Measurements from ENCODE around the gene L3MBTL2. TPM values are rescaled to one million over a fixed set of nuclear protein-coding genes. Genes with fewer than 3 reads are reported as not detected.

L3MBTL2 gene
- total and polyA plus RNA-seq, 2 experiments from 2014 or later: 12.1 to 20.1 TPM

DNA sequence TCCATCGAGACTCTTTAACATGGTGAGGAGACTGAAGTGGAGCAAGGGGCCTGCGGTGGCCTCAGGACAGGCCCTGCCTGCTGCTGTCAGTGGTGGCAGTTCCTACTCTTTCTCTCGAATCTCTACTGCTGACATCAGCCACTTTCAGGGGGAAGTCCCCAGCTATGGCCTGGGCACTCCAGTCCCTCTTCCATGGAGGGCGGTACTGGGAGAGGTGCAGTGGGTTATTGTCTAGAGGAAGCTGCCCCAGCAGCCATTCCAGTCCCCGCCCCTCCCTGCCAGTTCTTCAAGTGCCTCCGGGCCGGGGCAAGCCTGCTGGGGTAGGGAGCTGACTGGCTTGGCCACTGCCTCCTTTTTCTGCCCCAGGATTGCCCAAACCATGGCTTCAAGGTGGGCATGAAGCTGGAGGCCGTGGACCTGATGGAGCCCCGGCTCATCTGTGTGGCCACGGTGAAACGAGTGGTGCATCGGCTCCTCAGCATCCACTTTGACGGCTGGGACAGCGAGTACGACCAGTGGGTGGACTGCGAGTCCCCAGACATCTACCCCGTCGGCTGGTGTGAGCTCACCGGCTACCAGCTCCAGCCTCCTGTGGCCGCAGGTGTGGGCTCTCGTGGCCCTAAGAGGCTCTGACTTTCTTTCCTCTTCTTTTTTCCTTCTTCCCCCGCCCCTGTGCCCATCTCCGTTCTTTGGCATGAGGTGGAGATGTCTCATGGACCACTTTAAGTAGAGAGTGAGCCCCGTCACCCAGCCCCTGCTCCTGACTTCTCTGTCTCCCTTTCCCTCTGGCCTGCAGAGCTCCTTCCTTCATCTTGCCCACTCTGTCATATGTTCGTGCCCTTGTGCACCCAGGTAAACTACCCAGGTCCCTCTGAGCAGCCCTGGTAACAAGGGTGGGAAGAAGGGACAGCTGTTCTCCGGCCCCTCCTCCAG, 21.9 kb downstream of the L3MBTL2 start:
- WGBS (ENCODE audit: low lambda C conversion rate, missing lambda C conversion rate): 96% methylated on average over 26 of the region's 26 CpGs

GRCh38 chr22:41229215-41229614, 24.1 kb downstream of the L3MBTL2 start:
- no peak overlapping the region for H3K27ac ChIP-seq
- WGBS (ENCODE audit: low lambda C conversion rate, missing lambda C conversion rate): 96% methylated on average over 6 of the region's 6 CpGs
- H3K9me2 ChIP-seq (replicated peaks; ENCODE audit: insufficient read depth): no peaks in the 10 kb centered on the region
- H3K79me2 ChIP-seq: no peaks in the 10 kb centered on the region
- H3K9me3 ChIP-seq (ENCODE audit: low read depth): no peaks in the 10 kb centered on the region
- TF ChIP-seq EZH2phosphoT487 (IDR thresholded peaks at IDR 0.05; ENCODE audit: low read depth, severe bottlenecking, unreplicated experiment) (no peak), EZH2 (IDR thresholded peaks at IDR 0.05; ENCODE audit: borderline replicate concordance) (no peak)
- TF ChIP-seq, protein P1, sequence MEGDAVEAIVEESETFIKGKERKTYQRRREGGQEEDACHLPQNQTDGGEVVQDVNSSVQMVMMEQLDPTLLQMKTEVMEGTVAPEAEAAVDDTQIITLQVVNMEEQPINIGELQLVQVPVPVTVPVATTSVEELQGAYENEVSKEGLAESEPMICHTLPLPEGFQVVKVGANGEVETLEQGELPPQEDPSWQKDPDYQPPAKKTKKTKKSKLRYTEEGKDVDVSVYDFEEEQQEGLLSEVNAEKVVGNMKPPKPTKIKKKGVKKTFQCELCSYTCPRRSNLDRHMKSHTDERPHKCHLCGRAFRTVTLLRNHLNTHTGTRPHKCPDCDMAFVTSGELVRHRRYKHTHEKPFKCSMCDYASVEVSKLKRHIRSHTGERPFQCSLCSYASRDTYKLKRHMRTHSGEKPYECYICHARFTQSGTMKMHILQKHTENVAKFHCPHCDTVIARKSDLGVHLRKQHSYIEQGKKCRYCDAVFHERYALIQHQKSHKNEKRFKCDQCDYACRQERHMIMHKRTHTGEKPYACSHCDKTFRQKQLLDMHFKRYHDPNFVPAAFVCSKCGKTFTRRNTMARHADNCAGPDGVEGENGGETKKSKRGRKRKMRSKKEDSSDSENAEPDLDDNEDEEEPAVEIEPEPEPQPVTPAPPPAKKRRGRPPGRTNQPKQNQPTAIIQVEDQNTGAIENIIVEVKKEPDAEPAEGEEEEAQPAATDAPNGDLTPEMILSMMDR (IDR thresholded peaks at IDR 0.05; ENCODE audit: poor library complexity): no peak
- H3K4me3 ChIP-seq: no peak overlapping the region
- no peaks in the 10 kb centered on the region for H4K20me1 ChIP-seq (ENCODE audit: insufficient read depth, poor library complexity, severe bottlenecking)
- no peaks in the 10 kb centered on the region for H3K36me3 ChIP-seq (replicated peaks; ENCODE audit: insufficient read depth, low read depth)
- H3K4me2 ChIP-seq: no peak overlapping the region
- no peaks in the 10 kb centered on the region for H3K27me3 ChIP-seq
- H3K4me1 ChIP-seq (ENCODE audit: insufficient read depth): no peaks in the 10 kb centered on the region
- no peak overlapping the region for H2AFZ ChIP-seq
- no peak for DNase-seq (ENCODE audit: low spot score)

More for the DNA sequence above, 21.9 kb downstream of the L3MBTL2 start:
- no peaks in the 10 kb centered on the region for H3K9me3 ChIP-seq (ENCODE audit: low read depth)
- no peak overlapping the region for H3K4me2 ChIP-seq
- no peaks in the 10 kb centered on the region for H3K9me2 ChIP-seq (replicated peaks; ENCODE audit: insufficient read depth)
- no peaks in the 10 kb centered on the region for H3K36me3 ChIP-seq (replicated peaks; ENCODE audit: insufficient read depth, low read depth)
- no peak overlapping the region for H3K27ac ChIP-seq
- H3K4me3 ChIP-seq: no peak overlapping the region
- H3K27me3 ChIP-seq: no peaks in the 10 kb centered on the region
- no peak for DNase-seq (ENCODE audit: low spot score)
- H3K79me2 ChIP-seq: no peaks in the 10 kb centered on the region
- H2AFZ ChIP-seq: no peak overlapping the region
- no peaks in the 10 kb centered on the region for H3K4me1 ChIP-seq (ENCODE audit: insufficient read depth)
- TF ChIP-seq EZH2phosphoT487 (IDR thresholded peaks at IDR 0.05; ENCODE audit: low read depth, severe bottlenecking, unreplicated experiment): no peak
- no peak for TF ChIP-seq EZH2 (IDR thresholded peaks at IDR 0.05; ENCODE audit: borderline replicate concordance)
- TF ChIP-seq, protein P1 (IDR thresholded peaks at IDR 0.05; ENCODE audit: poor library complexity): no peak
- no peaks in the 10 kb centered on the region for H4K20me1 ChIP-seq (ENCODE audit: insufficient read depth, poor library complexity, severe bottlenecking)

DNA sequence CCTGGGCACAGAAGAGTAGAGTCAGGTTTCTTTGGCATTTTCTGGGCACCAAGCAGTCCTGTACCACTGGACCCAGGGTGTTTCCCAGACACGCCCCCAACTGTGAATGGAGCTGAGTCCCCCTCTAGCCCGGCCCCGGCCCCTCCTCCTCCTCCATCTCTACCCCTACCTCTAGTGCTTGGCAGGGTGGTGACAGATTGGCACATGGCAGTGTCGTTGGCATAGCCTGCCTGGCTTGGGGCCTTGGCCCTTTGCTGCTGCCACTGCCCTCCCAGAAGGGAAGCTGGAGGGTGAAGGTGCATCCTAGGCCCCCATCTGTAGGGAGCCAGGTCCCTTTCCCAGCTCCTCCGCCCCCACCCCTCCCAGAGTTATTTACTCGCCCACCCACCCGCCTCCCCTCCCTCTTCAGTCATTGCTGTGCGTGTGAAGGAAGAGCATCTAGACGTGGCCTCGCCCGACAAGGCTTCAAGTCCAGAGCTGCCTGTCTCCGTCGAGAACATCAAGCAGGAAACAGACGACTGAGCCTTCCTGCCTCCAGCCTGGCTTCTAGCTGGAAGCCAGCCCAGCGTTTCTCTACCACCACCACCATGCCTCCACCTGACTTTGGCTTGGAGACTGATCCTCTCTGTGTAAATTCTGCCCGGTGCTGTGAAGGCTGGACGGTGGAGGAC, 24.8 kb downstream of the L3MBTL2 start:
- no peak overlapping the region for H3K27ac ChIP-seq
- no peaks in the 10 kb centered on the region for H3K4me1 ChIP-seq (ENCODE audit: insufficient read depth)
- WGBS (ENCODE audit: low lambda C conversion rate, missing lambda C conversion rate): 94% methylated on average over 17 of the region's 17 CpGs
- H3K36me3 ChIP-seq (replicated peaks; ENCODE audit: insufficient read depth, low read depth): no peaks in the 10 kb centered on the region
- DNase-seq (ENCODE audit: low spot score): no peak
- no peaks in the 10 kb centered on the region for H3K79me2 ChIP-seq
- TF ChIP-seq EZH2phosphoT487 (IDR thresholded peaks at IDR 0.05; ENCODE audit: low read depth, severe bottlenecking, unreplicated experiment) (no peak), EZH2 (IDR thresholded peaks at IDR 0.05; ENCODE audit: borderline replicate concordance) (no peak)
- TF ChIP-seq, protein P1 (IDR thresholded peaks at IDR 0.05; ENCODE audit: poor library complexity): no peak
- H4K20me1 ChIP-seq (ENCODE audit: insufficient read depth, poor library complexity, severe bottlenecking): no peaks in the 10 kb centered on the region
- no peak overlapping the region for H3K4me3 ChIP-seq
- H3K9me2 ChIP-seq (replicated peaks; ENCODE audit: insufficient read depth): no peaks in the 10 kb centered on the region
- no peak overlapping the region for H2AFZ ChIP-seq
- H3K4me2 ChIP-seq: no peak overlapping the region
- H3K9me3 ChIP-seq (ENCODE audit: low read depth): no peaks in the 10 kb centered on the region
- H3K27me3 ChIP-seq: no peaks in the 10 kb centered on the region
